GM12891 (cell line): ENCODE data around the gene RPH3AL.

Experiments used
- POLR2A ChIP-seq: IDR thresholded peaks from 2 replicates; pipeline ENCODE4 v1.6.1; 2011; ENCODE audit warnings: low read depth, low read length, control low read depth
- POLR2AphosphoS5 ChIP-seq: IDR thresholded peaks from 2 replicates; pipeline ENCODE4 v1.6.1; 2011; ENCODE audit warnings: low read depth, low read length, control low read depth
- TAF1 ChIP-seq: IDR thresholded peaks from 2 replicates; pipeline ENCODE4 v1.6.1; 2011; ENCODE audit warnings: low read depth, low read length, control low read depth

DNA sequence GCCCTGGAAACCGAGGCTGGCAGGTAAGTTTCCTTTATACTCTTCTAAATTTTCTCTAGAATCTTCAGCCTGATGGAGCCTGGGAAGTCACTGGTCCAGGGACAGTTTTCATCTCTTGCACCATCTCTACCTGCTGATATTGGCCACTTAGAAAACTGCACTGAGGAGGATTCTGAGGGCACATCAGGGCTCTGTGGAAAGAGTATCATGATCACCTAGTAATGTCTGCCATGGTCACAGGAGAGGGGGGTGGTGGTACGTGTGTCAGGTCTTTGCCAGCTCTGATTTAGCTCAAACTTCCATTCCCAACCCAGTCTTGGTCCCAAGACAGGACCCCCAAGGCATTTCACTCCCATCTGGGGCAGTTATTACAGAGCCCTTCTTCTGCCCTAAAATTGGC lies 136.0 kb downstream of the RPH3AL start:
- TF ChIP-seq POLR2A, result no peak
- TF ChIP-seq TAF1, result no peak
- TF ChIP-seq POLR2AphosphoS5, result no peak
